Esophagus muscularis mucosa (tissue), 2 donors: ENCODE data around the gene CYP2R1.

Source experiments
- POLR2A ChIP-seq: fragments of 450-650 bp; IDR thresholded peaks from one replicate; pipeline ENCODE4 v1.6.1; 2017; ENCODE audit warnings: antibody characterized with exemption, moderate library complexity, mild to moderate bottlenecking, low read depth
- POLR2AphosphoS5 ChIP-seq, 2 donors: sonication (generic); formaldehyde crosslinking; IDR thresholded peaks; one replicate each; pipeline ENCODE4 v1.6.1; 2017; ENCODE audit warnings: antibody characterized with exemption in 2 of 2

DNA sequence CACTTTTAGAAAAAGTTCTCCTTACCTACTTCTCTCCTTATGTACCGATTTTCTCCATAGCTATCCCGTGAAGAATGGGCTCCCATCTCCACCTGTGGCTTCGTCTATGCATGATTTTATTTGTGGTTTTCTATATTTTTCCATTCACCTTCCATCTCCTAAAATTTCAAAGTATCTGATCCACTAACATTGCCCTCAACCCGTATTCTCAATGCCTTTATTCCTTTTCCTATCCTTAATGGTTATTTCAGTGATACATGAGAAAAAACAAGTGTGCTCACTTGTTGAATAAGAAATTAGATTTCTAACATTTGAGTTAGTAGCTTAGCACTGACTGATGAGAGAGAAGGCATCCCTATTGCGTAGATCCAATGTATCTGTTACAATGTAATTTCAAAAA, 16.9 kb downstream of the CYP2R1 start:
- no peak for TF ChIP-seq POLR2AphosphoS5 (IDR thresholded peaks at IDR 0.05)
- TF ChIP-seq POLR2A = no peak
